Trophoblast cell (in vitro differentiated cells and primary cell): ENCODE measurements around the gene DLD.

Experiments used
- DNase-seq, 2 donors: peaks; one replicate each; pipeline ENCODE4 v3.0.0-alpha.2; 2016
- H2AFZ ChIP-seq: 2 replicates; pipeline ENCODE4 v1.6.1; 2013; ENCODE audit warnings: low read length, moderate library complexity, mild to moderate bottlenecking; ENCODE audit not compliant: insufficient read depth, poor library complexity
- H2AK5ac ChIP-seq: 2 replicates; pipeline ENCODE4 v1.6.1; 2013; ENCODE audit warnings: mild to moderate bottlenecking, low read length
- H2BK120ac ChIP-seq: 2 replicates; pipeline ENCODE4 v1.6.1; 2013; ENCODE audit warnings: low read length, mild to moderate bottlenecking, moderate library complexity; ENCODE audit not compliant: insufficient read depth, poor library complexity
- H2BK12ac ChIP-seq: 2 replicates; pipeline ENCODE4 v1.6.1; 2013; ENCODE audit warnings: mild to moderate bottlenecking, low read length, moderate library complexity
- H2BK5ac ChIP-seq: 2 replicates; pipeline ENCODE4 v1.6.1; 2013; ENCODE audit warnings: low read length, low read depth, moderate library complexity, mild to moderate bottlenecking; ENCODE audit not compliant: poor library complexity
- H3K14ac ChIP-seq: 2 replicates; pipeline ENCODE4 v1.6.1; 2013; ENCODE audit warnings: mild to moderate bottlenecking, low read length
- H3K18ac ChIP-seq: 2 replicates; pipeline ENCODE4 v1.6.1; 2013; ENCODE audit warnings: mild to moderate bottlenecking, low read length
- H3K23ac ChIP-seq: 2 replicates; pipeline ENCODE4 v1.6.1; 2013; ENCODE audit warnings: low read length
- H3K27ac ChIP-seq: 2 replicates; pipeline ENCODE4 v1.5.1; 2013; ENCODE audit warnings: low read depth, mild to moderate bottlenecking, inconsistent platforms, low read length, moderate library complexity
- H3K27me3 ChIP-seq: 2 replicates; pipeline ENCODE4 v1.6.1; 2013; ENCODE audit warnings: inconsistent platforms, mild to moderate bottlenecking, low read length, moderate library complexity; ENCODE audit not compliant: insufficient read depth
- H3K36me3 ChIP-seq, 2 experiments: 1 replicate in 1 of 2; 2 replicates in 1 of 2; pipeline ENCODE4 v1.6.1; 2013; ENCODE audit warnings: low read length in 2 of 2, mild to moderate bottlenecking in 2 of 2, moderate library complexity in 1 of 2; ENCODE audit not compliant: insufficient read depth in 2 of 2, control insufficient read depth in 1 of 2
- H3K4ac ChIP-seq: 2 replicates; pipeline ENCODE4 v1.6.1; 2013; ENCODE audit warnings: low read depth, mild to moderate bottlenecking, low read length, moderate library complexity
- H3K4me1 ChIP-seq, 2 experiments: 1 replicate in 1 of 2; 2 replicates in 1 of 2; pipeline ENCODE4 v1.6.1; 2013; ENCODE audit warnings: low read length in 2 of 2, mild to moderate bottlenecking in 2 of 2, moderate library complexity in 1 of 2; ENCODE audit not compliant: insufficient read depth in 2 of 2, control insufficient read depth in 1 of 2
- H3K4me2 ChIP-seq: 2 replicates; pipeline ENCODE4 v1.6.1; 2013; ENCODE audit warnings: inconsistent platforms, mild to moderate bottlenecking, low read length, moderate library complexity
- H3K4me3 ChIP-seq: 2 replicates; pipeline ENCODE4 v1.5.1; 2013; ENCODE audit warnings: mild to moderate bottlenecking, low read depth, low read length, inconsistent platforms
- H3K79me1 ChIP-seq: one replicate; pipeline ENCODE4 v1.6.1; 2013; ENCODE audit warnings: low read length
- H3K79me2 ChIP-seq: 2 replicates; pipeline ENCODE4 v1.6.1; 2013; ENCODE audit warnings: low read length, mild to moderate bottlenecking; ENCODE audit not compliant: control insufficient read depth, insufficient read depth, poor library complexity
- H3K9ac ChIP-seq: 2 replicates; pipeline ENCODE4 v1.6.1; 2013; ENCODE audit warnings: mild to moderate bottlenecking, low read length
- H3K9me3 ChIP-seq: 2 replicates; pipeline ENCODE4 v1.6.1; 2013; ENCODE audit warnings: low read depth, mild to moderate bottlenecking, control low read depth, inconsistent platforms, low read length; ENCODE audit not compliant: insufficient read depth
- H4K12ac ChIP-seq: 2 replicates; pipeline ENCODE4 v1.6.1; 2013; ENCODE audit warnings: low read depth, mild to moderate bottlenecking, low read length, moderate library complexity
- H4K8ac ChIP-seq: 2 replicates; pipeline ENCODE4 v1.6.1; 2013; ENCODE audit warnings: low read depth, mild to moderate bottlenecking, low read length, moderate library complexity
- H4K91ac ChIP-seq: one replicate; pipeline ENCODE4 v1.6.1; 2013; ENCODE audit warnings: low read depth, mild to moderate bottlenecking, low read length, moderate library complexity
- WGBS: extraction: QIAGEN DNeasy Blood & Tissue Kit; methylation state at CpG from one replicate; pipeline ENCODE4 v1.1.7; 2013; ENCODE audit warnings: missing lambda C conversion rate; ENCODE audit not compliant: insufficient read length, insufficient coverage; ENCODE audit errors: extremely low coverage; 5-methylcytosine and 5-hydroxymethylcytosine counted together

The DLD gene

DNA sequence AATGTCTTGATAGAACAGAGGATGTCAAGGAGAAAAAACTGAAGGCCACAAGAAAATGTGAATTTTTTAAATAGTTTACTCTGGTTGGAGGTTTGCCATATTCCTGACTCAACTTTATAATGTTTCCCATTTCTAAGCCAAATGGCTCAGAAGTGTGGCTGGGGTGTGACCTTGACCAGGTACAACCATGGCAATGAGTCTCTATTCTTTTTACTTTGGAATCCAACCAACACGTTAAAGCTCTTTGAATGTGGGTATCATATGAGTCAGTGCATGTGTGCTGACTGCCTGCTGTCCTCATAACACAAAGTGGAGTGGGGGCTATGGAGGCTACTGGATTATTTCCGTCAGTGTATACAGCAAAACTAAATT lies 33.5 kb upstream of the DLD start:
- no peak overlapping the region for H2AK5ac ChIP-seq
- H3K9me3 ChIP-seq, result no peaks in the 10 kb centered on the region
- no peak overlapping the region for H2AFZ ChIP-seq
- H3K4me2 ChIP-seq, result no peak overlapping the region
- H3K27me3 ChIP-seq, result no peaks in the 10 kb centered on the region
- no peaks in the 10 kb centered on the region for H3K79me1 ChIP-seq
- H3K79me2 ChIP-seq, result no peaks in the 10 kb centered on the region
- H3K36me3 ChIP-seq, result no peaks in the 10 kb centered on the region
- no peaks in the 10 kb centered on the region for H3K4me1 ChIP-seq
- no peak overlapping the region for H3K4ac ChIP-seq
- no peak overlapping the region for H4K91ac ChIP-seq
- no peak overlapping the region for H2BK120ac ChIP-seq
- no peak overlapping the region for H3K4me3 ChIP-seq
- no peak overlapping the region for H3K23ac ChIP-seq
- H3K14ac ChIP-seq, result no peak overlapping the region
- no peak overlapping the region for H4K8ac ChIP-seq
- no peak overlapping the region for H3K27ac ChIP-seq
- H2BK12ac ChIP-seq, result no peak overlapping the region
- DNase-seq, result no peak
- H4K12ac ChIP-seq, result no peak overlapping the region
- WGBS, result no CpG with 5 or more reads among the region's 2 CpGs
- no peak overlapping the region for H2BK5ac ChIP-seq
- H3K9ac ChIP-seq, result no peak overlapping the region
- no peak overlapping the region for H3K18ac ChIP-seq

DNA sequence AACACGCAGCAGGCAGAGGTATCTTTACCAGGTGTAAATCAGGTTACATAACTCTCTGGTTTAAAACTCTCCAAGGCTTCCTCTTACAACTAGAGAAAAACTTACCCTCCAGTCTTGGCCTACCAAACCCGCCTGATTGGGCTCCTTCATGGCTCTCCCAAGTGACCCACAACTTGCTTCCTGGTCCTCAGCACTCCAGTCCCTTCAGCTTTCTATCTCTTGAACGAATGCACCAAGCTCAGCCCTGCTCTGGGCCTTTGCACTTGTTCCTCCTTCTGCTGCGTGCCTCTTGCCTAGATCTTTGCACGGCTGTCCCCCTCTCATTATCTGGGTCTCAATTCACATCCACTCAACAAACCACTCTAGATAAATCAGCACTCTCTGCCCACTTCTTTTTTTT lies 32.7 kb upstream of the DLD start:
- H2BK120ac ChIP-seq, result no peak overlapping the region
- no peak overlapping the region for H3K14ac ChIP-seq
- H3K9ac ChIP-seq, result no peak overlapping the region
- no peak overlapping the region for H4K91ac ChIP-seq
- H3K4me2 ChIP-seq, result no peak overlapping the region
- no peak for DNase-seq
- no peaks in the 10 kb centered on the region for H3K27me3 ChIP-seq
- H3K18ac ChIP-seq, result no peak overlapping the region
- no peak overlapping the region for H2AK5ac ChIP-seq
- no peak overlapping the region for H3K23ac ChIP-seq
- no peak overlapping the region for H4K12ac ChIP-seq
- no peak overlapping the region for H2BK5ac ChIP-seq
- no peak overlapping the region for H2AFZ ChIP-seq
- no peak overlapping the region for H3K4me3 ChIP-seq
- H3K79me1 ChIP-seq, result no peaks in the 10 kb centered on the region
- H2BK12ac ChIP-seq, result no peak overlapping the region
- H3K36me3 ChIP-seq, result no peaks in the 10 kb centered on the region
- WGBS, result no CpG with 5 or more reads among the region's 5 CpGs
- H3K27ac ChIP-seq, result no peak overlapping the region
- no peaks in the 10 kb centered on the region for H3K9me3 ChIP-seq
- no peaks in the 10 kb centered on the region for H3K79me2 ChIP-seq
- H4K8ac ChIP-seq, result no peak overlapping the region
- H3K4me1 ChIP-seq, result no peaks in the 10 kb centered on the region
- H3K4ac ChIP-seq, result no peak overlapping the region

DNA sequence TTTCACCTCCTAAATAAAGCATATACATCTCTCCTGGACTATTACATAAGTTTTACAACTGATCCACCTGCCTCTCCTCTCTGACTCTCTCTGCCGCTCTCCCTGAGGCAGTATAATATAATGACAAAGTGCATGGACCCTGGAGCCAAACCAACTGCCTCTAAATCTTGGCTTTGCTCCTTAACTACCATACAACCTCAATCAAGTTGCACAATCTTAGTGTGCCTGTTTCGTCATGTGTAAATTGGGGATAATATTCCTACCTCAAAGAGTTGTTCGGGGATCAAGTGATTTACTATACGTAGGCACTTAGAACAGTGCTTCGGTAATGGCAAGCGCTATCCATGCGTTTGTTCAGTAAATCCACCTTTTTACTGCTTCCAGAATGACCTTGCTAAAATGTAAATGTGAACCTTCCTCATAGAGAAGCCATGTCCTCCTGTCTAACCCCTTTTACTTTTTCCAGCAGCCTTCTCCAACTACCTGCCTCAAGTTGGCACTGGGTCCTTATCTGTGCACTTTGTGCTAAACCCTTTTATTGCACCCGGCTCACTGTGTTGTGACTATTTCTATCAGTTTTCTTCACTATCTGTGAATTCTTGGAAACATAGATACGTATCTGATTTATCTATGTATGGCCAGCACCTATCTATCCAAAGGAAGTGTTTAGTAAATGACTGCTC lies 30.6 kb upstream of the DLD start:
- H2BK120ac ChIP-seq, result no peak overlapping the region
- H2AK5ac ChIP-seq, result no peak overlapping the region
- no peak overlapping the region for H3K9ac ChIP-seq
- no peak overlapping the region for H4K91ac ChIP-seq
- no peak overlapping the region for H3K18ac ChIP-seq
- H3K9me3 ChIP-seq, result no peaks in the 10 kb centered on the region
- no peak overlapping the region for H2BK12ac ChIP-seq
- H3K79me2 ChIP-seq, result no peaks in the 10 kb centered on the region
- no peak overlapping the region for H2BK5ac ChIP-seq
- H4K8ac ChIP-seq, result no peak overlapping the region
- H3K27me3 ChIP-seq, result no peaks in the 10 kb centered on the region
- H4K12ac ChIP-seq, result no peak overlapping the region
- no peak overlapping the region for H3K14ac ChIP-seq
- H3K4me2 ChIP-seq, result no peak overlapping the region
- H3K23ac ChIP-seq, result no peak overlapping the region
- H3K36me3 ChIP-seq, result no peaks in the 10 kb centered on the region
- H3K4me1 ChIP-seq, result no peaks in the 10 kb centered on the region
- H2AFZ ChIP-seq, result no peak overlapping the region
- no peak for DNase-seq
- no peak overlapping the region for H3K4ac ChIP-seq
- H3K79me1 ChIP-seq, result no peaks in the 10 kb centered on the region
- no peak overlapping the region for H3K4me3 ChIP-seq
- H3K27ac ChIP-seq, result no peak overlapping the region
- WGBS, result no CpG with 5 or more reads among the region's 9 CpGs

DNA sequence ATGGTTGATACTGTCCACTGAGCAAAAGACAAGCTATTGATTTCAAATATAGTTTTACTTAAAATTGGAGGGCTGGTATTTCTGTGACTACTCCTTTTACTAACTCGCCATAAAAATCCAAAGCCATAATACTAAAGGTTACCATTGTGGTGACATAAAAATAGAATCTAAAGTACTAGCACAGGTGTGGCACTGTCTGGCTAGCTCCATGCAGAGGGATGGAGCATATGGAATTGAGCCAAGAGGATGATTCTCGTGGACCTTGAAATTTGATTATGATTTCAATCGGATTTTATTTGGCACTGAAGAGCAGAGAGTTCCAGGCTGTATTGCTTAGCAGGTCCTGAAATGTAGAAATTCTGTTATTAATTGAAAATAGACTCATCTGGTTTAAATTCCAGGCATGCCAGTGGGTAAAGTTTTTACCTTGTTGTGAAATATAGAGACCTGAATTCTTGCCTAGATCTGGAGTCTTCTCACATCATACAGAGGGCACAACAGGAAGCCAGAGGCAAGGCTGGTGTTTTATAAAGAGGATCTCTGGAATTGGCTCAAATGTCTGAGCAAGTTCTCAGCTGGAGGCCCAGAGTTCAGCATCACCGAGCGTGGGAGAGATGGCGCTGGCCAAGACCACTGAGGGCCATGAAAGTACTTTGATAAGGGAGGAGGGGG lies 29.9 kb upstream of the DLD start:
- no peak overlapping the region for H4K91ac ChIP-seq
- H3K27me3 ChIP-seq, result no peaks in the 10 kb centered on the region
- H3K4ac ChIP-seq, result no peak overlapping the region
- no peak overlapping the region for H3K4me2 ChIP-seq
- H3K4me1 ChIP-seq, result no peaks in the 10 kb centered on the region
- H3K27ac ChIP-seq, result no peak overlapping the region
- no peak overlapping the region for H3K4me3 ChIP-seq
- H4K8ac ChIP-seq, result no peak overlapping the region
- no peak overlapping the region for H3K18ac ChIP-seq
- no peak for DNase-seq
- no peak overlapping the region for H3K23ac ChIP-seq
- H3K36me3 ChIP-seq, result no peaks in the 10 kb centered on the region
- no peak overlapping the region for H2AK5ac ChIP-seq
- H3K79me1 ChIP-seq, result no peaks in the 10 kb centered on the region
- no peak overlapping the region for H2BK5ac ChIP-seq
- no peaks in the 10 kb centered on the region for H3K9me3 ChIP-seq
- no peaks in the 10 kb centered on the region for H3K79me2 ChIP-seq
- H4K12ac ChIP-seq, result no peak overlapping the region
- no peak overlapping the region for H2AFZ ChIP-seq
- no peak overlapping the region for H3K9ac ChIP-seq
- H2BK12ac ChIP-seq, result no peak overlapping the region
- no peak overlapping the region for H3K14ac ChIP-seq
- no CpG with 5 or more reads among the region's 6 CpGs for WGBS
- no peak overlapping the region for H2BK120ac ChIP-seq
